HEK293T (cell line): Measurements from ENCODE around the gene KRI1.

Source experiments
- CTCF ChIA-PET: fragments of 350-600 bp; formaldehyde crosslinking; extraction: SDS; loops from one replicate; lab custom pipeline; 2021; ENCODE audit warnings: antibody characterized with exemption, inconsistent platforms; lab: Yijun Ruan, JAX
- POLR2A ChIA-PET: fragments of 350-600 bp; formaldehyde crosslinking; extraction: SDS; loops from one replicate; lab custom pipeline; 2020; ENCODE audit warnings: antibody characterized with exemption, inconsistent platforms; lab: Yijun Ruan, JAX
- DNase-seq: peaks from one replicate; pipeline ENCODE4 v3.0.0; 2012; ENCODE audit warnings: mixed read lengths; ENCODE audit errors: extremely low spot score
- ARNT ChIP-seq: fragments of 450-650 bp; IDR thresholded peaks from 2 replicates; pipeline ENCODE4 v1.6.1; 2017; ENCODE audit warnings: mild to moderate bottlenecking
- BHLHE40 ChIP-seq: fragments of 450-650 bp; IDR thresholded peaks from 2 replicates; pipeline ENCODE4 v1.6.1; 2016; ENCODE audit warnings: mild to moderate bottlenecking, moderate library complexity, borderline replicate concordance
- CTBP1 ChIP-seq: fragments of 450-650 bp; IDR thresholded peaks from 2 replicates; pipeline ENCODE4 v1.6.1; 2016; ENCODE audit warnings: borderline replicate concordance
- ELF4 ChIP-seq: fragments of 450-650 bp; IDR thresholded peaks from 2 replicates; pipeline ENCODE4 v1.6.1; 2017; ENCODE audit warnings: antibody characterized with exemption
- FOXA1 ChIP-seq: fragments of 450-650 bp; IDR thresholded peaks from 2 replicates; pipeline ENCODE4 v1.6.1; 2016; ENCODE audit warnings: mild to moderate bottlenecking
- FOXK2 ChIP-seq: fragments of 450-650 bp; IDR thresholded peaks from 2 replicates; pipeline ENCODE4 v1.6.1; 2016; ENCODE audit warnings: mild to moderate bottlenecking
- FOXM1 ChIP-seq: fragments of 450-650 bp; IDR thresholded peaks from 2 replicates; pipeline ENCODE4 v1.6.1; 2017; ENCODE audit warnings: mild to moderate bottlenecking, borderline replicate concordance
- HDGF ChIP-seq: fragments of 450-650 bp; IDR thresholded peaks from 2 replicates; pipeline ENCODE4 v1.6.1; 2017; ENCODE audit warnings: antibody characterized with exemption, borderline replicate concordance
- L3MBTL2 ChIP-seq: fragments of 450-650 bp; conservative IDR thresholded peaks from 2 replicates; pipeline ENCODE4 v1.6.1; 2016; ENCODE audit warnings: mild to moderate bottlenecking
- LEF1 ChIP-seq: fragments of 450-650 bp; IDR thresholded peaks from 2 replicates; pipeline ENCODE4 v1.6.1; 2017; ENCODE audit warnings: mild to moderate bottlenecking, borderline replicate concordance
- NFRKB ChIP-seq: fragments of 450-650 bp; IDR thresholded peaks from 2 replicates; pipeline ENCODE4 v1.6.1; 2016; ENCODE audit warnings: mild to moderate bottlenecking, moderate library complexity
- SP1 ChIP-seq: fragments of 450-650 bp; IDR thresholded peaks from 2 replicates; pipeline ENCODE4 v1.6.1; 2017
- SUZ12 ChIP-seq: fragments of 450-650 bp; IDR thresholded peaks from 2 replicates; pipeline ENCODE4 v1.6.1; 2016; ENCODE audit warnings: mild to moderate bottlenecking
- TARDBP ChIP-seq: fragments of 450-650 bp; IDR thresholded peaks from 2 replicates; pipeline ENCODE4 v1.6.1; 2016
- ZNF384 ChIP-seq: fragments of 450-650 bp; IDR thresholded peaks from 2 replicates; pipeline ENCODE4 v1.6.1; 2016
- TF ChIP-seq, protein P1 (sequence below): fragments of 450-650 bp; IDR thresholded peaks from 2 replicates; pipeline ENCODE4 v1.6.1; 2016

KRI1 gene

DNA sequence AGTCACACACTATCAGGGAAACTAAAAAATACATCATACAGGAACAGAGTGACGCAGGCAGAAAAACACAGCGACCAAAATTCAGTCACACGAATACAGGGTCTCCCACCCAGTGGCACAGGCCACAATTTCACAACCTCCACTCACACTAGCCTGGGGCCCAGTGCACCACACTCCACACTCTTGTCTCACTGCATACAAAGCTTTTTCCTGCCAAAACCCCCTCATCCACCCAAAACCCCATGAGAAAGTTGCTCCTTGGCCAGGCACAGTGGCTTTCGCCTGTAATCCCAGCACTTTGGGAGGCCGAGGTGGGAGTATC, 49.8 kb downstream of the KRI1 start:
- POLR2A ChIA-PET = no interaction called here
- DNase-seq = no peak
- CTCF ChIA-PET = interaction anchor here (0.8 kb wide), 1 partner anchor 50 kb away, joined by 5 read pairs; the partner anchor contains the start of gene KRI1
- TF ChIP-seq NFRKB (no peak), L3MBTL2 (no peak), TARDBP (no peak), ELF4 (no peak), FOXA1 (no peak), ZNF384 (no peak), HDGF (no peak), FOXM1 (no peak), LEF1 (no peak), CTBP1 (no peak), ARNT (no peak), BHLHE40 (no peak), FOXK2 (no peak), SP1 (no peak), SUZ12 (no peak)
- TF ChIP-seq, protein P1, sequence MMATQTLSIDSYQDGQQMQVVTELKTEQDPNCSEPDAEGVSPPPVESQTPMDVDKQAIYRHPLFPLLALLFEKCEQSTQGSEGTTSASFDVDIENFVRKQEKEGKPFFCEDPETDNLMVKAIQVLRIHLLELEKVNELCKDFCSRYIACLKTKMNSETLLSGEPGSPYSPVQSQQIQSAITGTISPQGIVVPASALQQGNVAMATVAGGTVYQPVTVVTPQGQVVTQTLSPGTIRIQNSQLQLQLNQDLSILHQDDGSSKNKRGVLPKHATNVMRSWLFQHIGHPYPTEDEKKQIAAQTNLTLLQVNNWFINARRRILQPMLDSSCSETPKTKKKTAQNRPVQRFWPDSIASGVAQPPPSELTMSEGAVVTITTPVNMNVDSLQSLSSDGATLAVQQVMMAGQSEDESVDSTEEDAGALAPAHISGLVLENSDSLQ = no peak

DNA sequence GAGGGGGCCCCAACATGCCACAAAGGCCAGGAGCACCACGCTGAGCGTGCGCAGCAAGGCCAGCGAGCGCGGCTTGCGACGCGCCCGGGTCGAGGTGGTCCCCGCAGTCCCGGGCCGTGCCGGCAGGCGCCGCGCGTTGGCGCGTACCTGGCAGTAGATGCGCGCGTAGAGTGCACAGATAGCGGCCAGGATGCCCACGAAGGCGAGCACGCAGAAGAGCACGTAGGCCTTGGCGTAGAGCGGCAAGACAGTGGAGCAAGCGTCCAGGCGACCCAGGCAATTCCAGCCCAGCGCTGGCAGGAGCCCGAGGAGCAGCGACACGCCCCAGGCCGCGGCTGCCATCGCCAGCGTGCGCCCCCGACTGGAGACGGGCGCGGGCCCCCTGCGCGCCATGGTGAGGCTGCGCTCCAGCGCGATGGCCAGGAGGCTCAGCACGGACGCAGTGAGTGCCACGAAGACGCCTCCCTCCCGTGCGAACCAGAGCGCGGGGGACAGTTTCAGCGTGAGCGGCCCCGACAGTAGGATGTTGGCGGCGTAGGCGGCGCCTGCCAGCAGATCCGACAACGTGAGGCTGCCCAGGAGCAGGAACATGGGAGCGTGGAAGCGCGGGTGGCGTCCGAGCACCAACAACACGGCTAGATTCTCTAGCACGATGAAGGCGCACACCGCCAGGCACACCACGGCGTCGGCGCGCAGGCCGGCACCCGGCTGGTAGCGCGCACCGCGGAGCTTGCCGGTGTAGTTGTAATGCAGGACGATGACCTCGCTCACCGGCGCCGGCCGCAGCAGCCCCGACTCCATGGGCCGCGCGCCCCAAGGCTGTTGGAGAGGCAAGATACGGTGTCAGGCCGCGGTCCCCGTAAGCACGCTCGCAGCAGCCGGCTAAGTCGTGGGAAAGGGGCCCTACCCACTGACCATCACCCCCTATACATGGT, 51.3 kb downstream of the KRI1 start:
- DNase-seq = no peak
- no peak for TF ChIP-seq FOXA1
- no peak for TF ChIP-seq SP1
- POLR2A ChIA-PET = no interaction called here
- CTCF ChIA-PET = no interaction called here

DNA sequence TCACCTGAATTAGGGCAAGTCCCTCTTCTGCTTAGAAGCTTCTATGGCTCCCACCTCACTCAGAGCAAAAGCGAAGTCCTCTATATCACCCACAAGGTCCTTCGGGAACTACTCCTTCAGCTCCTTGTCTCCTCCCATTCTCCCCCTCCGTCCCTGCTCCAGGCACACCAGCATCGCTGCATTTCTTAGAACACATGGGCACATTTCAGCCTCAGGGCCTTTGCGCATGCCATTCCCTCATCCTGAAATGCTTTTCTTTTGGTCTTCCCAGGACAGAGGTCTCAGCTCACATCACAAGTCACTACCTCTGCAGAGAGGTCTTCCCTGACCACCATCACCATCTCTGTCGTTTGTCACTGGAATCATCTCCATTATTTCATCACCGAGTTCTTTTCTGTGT, 52.6 kb downstream of the KRI1 start:
- no peak for DNase-seq
- CTCF ChIA-PET = no interaction called here
- no peak for TF ChIP-seq BHLHE40
- TF ChIP-seq ARNT = no peak
- TF ChIP-seq, protein P1 = no peak
- TF ChIP-seq FOXK2 = no peak
- TF ChIP-seq TARDBP = no peak
- POLR2A ChIA-PET = no interaction called here

GRCh38 chr19:10510301-10510802, 55.5 kb downstream of the KRI1 start:
- ChIA-PET POLR2A (interaction anchor here (1.2 kb wide), 1 partner anchor 10 kb away, joined by 3 read pairs; no protein-coding TSS in a partner anchor), CTCF (interaction anchor here (0.6 to 1.4 kb wide), 5 partner anchors 20 to 137 kb away, joined by 3 to 5 read pairs (median 4); no protein-coding TSS in a partner anchor)
- peak; percentile 33 for DNase-seq
- TF ChIP-seq FOXM1 (no peak), NFRKB (no peak), SUZ12 (no peak), L3MBTL2 (no peak), LEF1 (no peak), FOXA1 (no peak), ELF4 (no peak)

- TF ChIP-seq FOXK2 (no peak), BHLHE40 (no peak), ZNF384 (no peak), HDGF (no peak), ARNT (no peak), NFRKB (no peak), L3MBTL2 (no peak), SUZ12 (no peak), ELF4 (no peak), FOXM1 (no peak), CTBP1 (no peak), FOXA1 (no peak), LEF1 (no peak), SP1 (no peak), TARDBP (no peak)
- TF ChIP-seq, protein P1 = no peak
- CTCF ChIA-PET = interaction anchor here (0.6 kb wide), 1 partner anchor 115 kb away, joined by 3 read pairs; no protein-coding TSS in a partner anchor
- POLR2A ChIA-PET = interaction anchor here (0.6 to 1.4 kb wide), 3 partner anchors 8 to 61 kb away, joined by 3 to 4 read pairs (median 4); partner anchors contain the start of gene S1PR5
Measured at GRCh38 chr19:10508707-10509106, 57.1 kb downstream of the KRI1 start.

DNA sequence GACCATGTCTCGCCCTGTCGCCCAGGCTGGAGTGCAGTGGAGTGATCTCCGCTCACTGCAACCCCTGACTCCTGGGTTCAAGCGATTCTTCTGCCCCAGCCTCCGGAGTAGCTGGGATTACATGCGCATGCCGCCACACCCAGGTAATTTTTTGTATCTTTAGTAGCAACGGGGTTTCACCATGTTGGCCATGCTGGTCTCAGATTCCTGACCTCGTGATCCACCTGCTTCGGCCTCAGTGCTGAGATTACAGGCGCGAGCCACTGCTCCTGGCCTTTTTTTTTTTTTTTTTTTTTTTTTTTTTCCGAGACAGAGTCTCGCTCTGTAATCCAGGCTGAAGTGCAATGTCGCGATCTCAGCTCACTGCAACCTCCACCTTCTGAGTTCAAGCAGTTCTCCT, 57.8 kb downstream of the KRI1 start:
- CTCF ChIA-PET = interaction anchor here (0.8 to 0.9 kb wide), 2 partner anchors 15 to 25 kb away, joined by 3 to 5 read pairs; no protein-coding TSS in a partner anchor
- no peak for DNase-seq
- POLR2A ChIA-PET = interaction anchor here (1.4 kb wide), 1 partner anchor 9 kb away, joined by 4 read pairs; the partner anchor contains the start of gene S1PR5
- no peak for TF ChIP-seq HDGF

More at GRCh38 chr19:10508707-10509106, 57.1 kb downstream of the KRI1 start:
- DNase-seq = no peak
